Endothelial cell of umbilical vein (primary cell): ENCODE data around the gene NT5C1B. TPM values are rescaled to one million over a fixed set of nuclear protein-coding genes. Genes with fewer than 3 reads are reported as not detected.

Source experiments
- BruUV-seq: library from RNA; stranded (reverse); fragments of 400-500 nt; replicated peaks from 2 replicates; lab custom pipeline; 2021; lab: Mats Ljungman, UMichigan
- CTCF ChIA-PET: fragments of 300-600, 350-600 bp; sonication (Branson Sonifier 250); formaldehyde crosslinking; loops from one replicate; lab custom pipeline; 2021; ENCODE audit warnings: antibody characterized with exemption, inconsistent platforms; lab: Charles Lee
- POLR2A ChIA-PET: fragments of 300-600, 350-600 bp; sonication (Branson Sonifier 250); formaldehyde crosslinking; loops from one replicate; lab custom pipeline; 2021; ENCODE audit warnings: antibody characterized with exemption, inconsistent platforms; lab: Charles Lee
- DNase-seq: peaks from one replicate; pipeline ENCODE4 v3.0.0-alpha.2; 2011; ENCODE audit warnings: low read depth, low spot score
- FAIRE-seq: peaks from 2 replicates; lab custom pipeline; 2011; peaks lifted over from hg19 to GRCh38; lab: Jason Lieb, UNC
- H2AFZ ChIP-seq: 2 replicates; pipeline ENCODE4 v1.6.0; 2012; ENCODE audit warnings: low read depth, low read length, control low read depth, inconsistent platforms
- H3K27ac ChIP-seq: 2 replicates; pipeline ENCODE4 v1.5.1; 2011; ENCODE audit warnings: low read depth, mild to moderate bottlenecking, control low read depth, low read length, moderate library complexity; ENCODE audit not compliant: insufficient read depth
- H3K27me3 ChIP-seq, 2 experiments: 2 replicates each; pipeline versions ENCODE4 v1.6.0 to v1.6.1; 2011; ENCODE audit warnings: low read length in 2 of 2, mixed read lengths in 1 of 2; ENCODE audit not compliant: control insufficient read depth in 2 of 2, insufficient read depth in 2 of 2
- H3K36me3 ChIP-seq, 2 experiments: 2 replicates in 1 of 2; 3 replicates in 1 of 2; pipeline ENCODE4 v1.5.1; 2011; ENCODE audit warnings: low read length in 2 of 2, mild to moderate bottlenecking in 1 of 2, moderate library complexity in 1 of 2; ENCODE audit not compliant: control insufficient read depth in 2 of 2, insufficient read depth in 2 of 2; ENCODE audit errors: extremely low read depth in 1 of 2
- H3K4me1 ChIP-seq: 3 replicates; pipeline ENCODE4 v1.5.1; 2011; ENCODE audit warnings: mild to moderate bottlenecking, low read length; ENCODE audit not compliant: control insufficient read depth, insufficient read depth; ENCODE audit errors: extremely low read depth
- H3K4me2 ChIP-seq: 2 replicates; pipeline ENCODE4 v1.6.1; 2011; ENCODE audit warnings: low read length, control low read depth, mixed read lengths; ENCODE audit not compliant: insufficient read depth
- H3K4me3 ChIP-seq, 3 experiments: fragments of 200-600 bp in 1 of 3; sonication (generic), shearing (Covaris generic) in 1 of 3; replicated peaks in 1 of 3; 2 replicates each; pipeline ENCODE4 v1.5.1; 2011 to 2016; ENCODE audit warnings: control low read depth in 3 of 3, low read length in 3 of 3, mild to moderate bottlenecking in 2 of 3, inconsistent platforms in 1 of 3, low read depth in 1 of 3, moderate library complexity in 1 of 3; ENCODE audit not compliant: insufficient read depth in 1 of 3
- H3K79me2 ChIP-seq: 2 replicates; pipeline ENCODE4 v1.6.0; 2012; ENCODE audit warnings: low read length, inconsistent platforms; ENCODE audit not compliant: control insufficient read depth, insufficient read depth
- H3K9ac ChIP-seq: replicated peaks from 2 replicates; pipeline ENCODE3; 2011; ENCODE audit warnings: low read length, control low read depth; ENCODE audit not compliant: insufficient read depth; ENCODE audit errors: extremely low read depth
- H3K9me1 ChIP-seq: replicated peaks from 3 replicates; pipeline ENCODE4 v1.6.0; 2011; ENCODE audit warnings: mild to moderate bottlenecking, low read length; ENCODE audit not compliant: control insufficient read depth, insufficient read depth; ENCODE audit errors: extremely low read depth
- H3K9me3 ChIP-seq: replicated peaks from 2 replicates; pipeline ENCODE4 v1.5.1; 2012; ENCODE audit warnings: low read length, inconsistent platforms; ENCODE audit not compliant: control insufficient read depth, insufficient read depth
- H4K20me1 ChIP-seq: replicated peaks from 2 replicates; pipeline ENCODE3; 2011; ENCODE audit warnings: mild to moderate bottlenecking, low read length; ENCODE audit not compliant: control insufficient read depth, insufficient read depth; ENCODE audit errors: extremely low read depth
- CTCF ChIP-seq, 2 donors: IDR thresholded peaks; 1 replicate in 1 of 2; 2 replicates in 1 of 2; pipeline ENCODE4 v1.5.1; 2011; ENCODE audit warnings: low read length in 2 of 2, mild to moderate bottlenecking in 2 of 2, moderate library complexity in 2 of 2, control low read depth in 1 of 2, inconsistent platforms in 1 of 2, low read depth in 1 of 2; ENCODE audit not compliant: insufficient read depth in 1 of 2; ENCODE audit errors: extremely low read depth in 1 of 2
- GATA2 ChIP-seq: IDR thresholded peaks from 2 replicates; pipeline ENCODE4 v1.7.0; 2011; ENCODE audit warnings: low read depth, mild to moderate bottlenecking, moderate library complexity, mixed read lengths, low read length; ENCODE audit not compliant: insufficient read length, insufficient read depth
- JUN ChIP-seq: IDR thresholded peaks from 2 replicates; pipeline ENCODE4 v1.6.1; 2011; ENCODE audit warnings: borderline replicate concordance, low read depth; ENCODE audit not compliant: insufficient read length, insufficient read depth
- POLR2A ChIP-seq: IDR thresholded peaks from 2 replicates; pipeline ENCODE4 v1.6.1; 2012; ENCODE audit warnings: low read depth, mild to moderate bottlenecking, control low read depth, low read length
- dilution Hi-C: fragments of 300-500 bp; cut with MboI; formaldehyde crosslinking; loops from one replicate; pipeline ENCODE4 v1.15.0; 2019; ENCODE audit warnings: low sequenced_read_pairs; ENCODE audit not compliant: extremely low pct_ligation_motif_present
- intact Hi-C: fragments of 100-400 bp; cut with micrococcal nuclease; formaldehyde crosslinking; loops from one replicate; pipeline ENCODE4 v1.10.0; 2022
- polyA plus RNA-seq, 4 experiments: library from polyadenylated mRNA; depleted of rRNA in 3 of 4; stranded (reverse) in 3 of 4; unstranded in 1 of 4; fragments of >200 nt; gene quantifications; 2 replicates each; pipeline versions ENCODE4 v1.2.1 to v1.2.3, GENCODE V29; 2011 to 2012; ENCODE audit warnings: missing spikeins in 1 of 4
- total RNA-seq: library from RNA; stranded (reverse); gene quantifications from 2 replicates; pipeline ENCODE4 v1.2.3, GENCODE V29; 2021

The NT5C1B gene
- total and polyA plus RNA-seq, 2 donors (not counting 3 experiments of a cell fraction or from before 2014, with no cell fraction given) = not detected

DNA sequence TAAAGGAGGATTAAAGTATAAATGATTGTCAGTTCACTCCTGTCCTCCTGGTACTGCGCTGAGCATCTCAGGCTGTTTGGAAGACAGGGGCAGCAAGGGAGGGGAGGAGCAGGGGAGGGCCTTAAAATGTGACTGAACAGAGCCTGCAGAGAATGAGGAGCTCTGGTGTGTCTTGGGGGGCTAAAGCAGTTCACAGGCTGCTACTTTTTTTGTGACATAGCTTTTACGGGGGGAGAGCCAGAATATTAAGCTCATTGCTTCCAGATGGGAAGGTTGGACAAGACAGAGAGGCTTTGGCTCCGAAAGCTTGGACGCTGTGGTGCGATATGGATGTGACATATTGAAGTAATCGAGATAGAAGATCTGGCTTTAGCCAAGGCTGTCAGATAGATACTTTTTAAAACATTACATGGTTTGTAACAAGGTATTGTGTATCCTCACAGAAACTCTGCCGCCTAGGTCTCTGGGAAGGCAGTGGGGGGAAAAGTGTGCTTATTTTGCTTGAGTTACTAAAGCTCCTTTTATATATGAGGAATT, 69.4 kb downstream of the NT5C1B start:
- Histone ChIP-seq H3K4me1 (no peaks in the 10 kb centered on the region), H3K9me1 (no peaks in the 10 kb centered on the region), H3K4me2 (no peak overlapping the region), H3K9ac (no peak overlapping the region), H3K27me3 (no peaks in the 10 kb centered on the region), H2AFZ (no peak overlapping the region), H3K36me3 (no peaks in the 10 kb centered on the region), H3K4me3 (no peak overlapping the region), H3K9me3 (no peaks in the 10 kb centered on the region), H4K20me1 (no peaks in the 10 kb centered on the region), H3K79me2 (no peaks in the 10 kb centered on the region), H3K27ac (no peak overlapping the region)
- DNase-seq = no peak
- no peak for TF ChIP-seq JUN
- no peak for TF ChIP-seq GATA2
- no peak for TF ChIP-seq CTCF (IDR thresholded peaks at IDR 0.05; ENCODE audit: extremely low read depth in 1 of 2, insufficient read depth in 1 of 2, low read depth in 1 of 2, low read length in 2 of 2)
- TF ChIP-seq POLR2A = no peak
- FAIRE-seq = no peak
- BruUV-seq = no TSS peak
- ChIA-PET POLR2A (interaction anchor here (0.7 to 1.0 kb wide), 2 partner anchors 40 to 129 kb away, joined by 3 to 4 read pairs; partner anchors contain the start of gene RDH14), CTCF (interaction anchor here (0.6 to 3.5 kb wide), 41 partner anchors 9 to 1343 kb away, joined by 3 to 25 read pairs (median 6); partner anchors contain the start of genes OSR1 and RDH14)
- dilution Hi-C loops = no loop called here
- intact Hi-C loops = loop anchor here (1.0 to 10.0 kb wide), 8 partner anchors 83 to 1343 kb away; no protein-coding TSS in a partner anchor
